Activated CD4-positive, alpha-beta T cell treated with anti-CD3 and anti-CD28 coated beads, Interleukin-2, Interleukin-6, amounts not matched to agents 100 ng/mL and 50 ng/mL, durations not matched to agents 16 hours and 8 hours (primary cell): Measurements from ENCODE around the gene COQ8A.

Experiments
- DNase-seq: peaks from one replicate; pipeline ENCODE4 v3.0.0-alpha.2; 2020

Gene COQ8A

DNA sequence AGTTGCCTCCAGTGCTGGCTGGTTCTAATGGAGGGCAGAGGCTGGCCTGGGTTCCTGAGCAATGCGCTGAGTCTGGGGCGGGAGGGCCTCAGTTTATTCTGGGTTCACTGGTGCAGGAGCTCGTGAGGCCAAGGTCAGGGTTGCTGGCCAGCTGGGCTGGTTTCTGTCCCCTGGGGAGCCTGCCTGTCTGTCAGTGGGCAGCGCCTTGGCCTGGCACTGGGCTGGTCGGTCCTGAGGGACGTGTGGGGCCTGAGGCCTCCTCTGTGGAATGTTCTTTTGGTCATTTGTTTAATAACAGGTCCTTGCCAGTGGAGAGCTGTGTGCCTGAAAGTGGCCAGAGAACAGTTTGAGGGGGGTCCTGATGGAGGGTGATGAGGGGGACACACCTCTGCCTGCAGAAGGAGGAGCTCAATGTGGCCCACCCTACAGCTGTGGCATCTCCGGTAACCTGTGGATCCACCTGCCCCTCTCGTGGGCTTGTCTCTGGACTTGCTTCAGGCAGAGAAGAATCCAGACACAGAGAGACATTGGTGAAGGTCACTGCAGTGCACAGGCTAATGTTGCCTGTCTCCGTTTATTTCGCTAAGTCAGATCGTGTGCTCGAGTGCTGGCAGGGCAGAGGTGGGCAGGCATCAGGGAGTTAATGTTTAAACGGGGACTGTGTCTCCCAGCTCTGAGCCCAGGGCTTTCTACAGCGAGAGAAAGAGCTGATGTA, 34.6 kb downstream of the COQ8A start:
- no peak for DNase-seq

DNA sequence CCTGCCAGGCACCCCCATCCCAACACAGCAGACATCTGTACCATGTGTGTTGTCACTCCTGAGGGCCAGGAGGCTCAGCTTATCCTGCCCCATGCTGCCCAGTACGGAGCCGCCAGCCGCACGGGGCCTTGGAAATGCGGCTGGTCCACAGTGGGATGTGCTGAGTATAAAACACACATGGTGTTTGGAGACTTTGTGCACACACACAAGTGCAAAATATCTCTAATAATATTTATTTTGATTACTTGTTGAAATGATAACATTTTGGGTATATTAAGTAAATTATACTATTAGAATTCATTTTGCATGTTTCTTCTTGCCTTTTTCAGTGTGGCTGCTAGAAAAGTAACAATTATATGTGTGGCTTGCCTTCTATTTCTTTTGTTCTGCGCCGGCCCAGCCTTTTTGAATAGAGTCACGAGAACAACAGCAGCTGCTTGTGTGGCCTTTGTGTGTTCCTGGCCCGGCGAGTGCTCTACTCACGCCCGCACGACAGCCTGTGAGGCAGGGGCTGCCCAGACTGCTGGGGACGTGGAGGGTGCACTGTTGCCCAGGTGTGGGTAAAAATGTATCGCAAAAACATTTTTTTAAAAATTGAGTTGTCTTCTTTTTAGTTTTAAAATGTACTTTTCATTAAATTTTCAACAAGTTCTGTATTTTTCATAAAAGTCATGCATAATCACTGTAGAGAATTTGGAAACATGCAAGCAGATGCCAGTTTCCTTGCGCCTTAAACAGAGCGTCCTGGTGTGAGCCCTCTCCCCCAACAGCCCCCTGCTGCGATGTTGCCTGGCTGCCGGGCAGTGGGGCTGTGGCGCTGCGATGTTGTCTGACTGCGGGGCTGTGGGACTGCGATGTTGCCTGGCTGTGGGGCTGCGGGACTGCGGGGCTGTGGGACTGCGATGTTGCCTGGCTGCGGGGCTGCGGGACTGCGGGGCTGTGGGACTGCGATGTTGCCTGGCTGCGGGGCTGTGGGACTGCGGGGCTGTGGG, 35.5 kb downstream of the COQ8A start:
- no peak for DNase-seq

DNA sequence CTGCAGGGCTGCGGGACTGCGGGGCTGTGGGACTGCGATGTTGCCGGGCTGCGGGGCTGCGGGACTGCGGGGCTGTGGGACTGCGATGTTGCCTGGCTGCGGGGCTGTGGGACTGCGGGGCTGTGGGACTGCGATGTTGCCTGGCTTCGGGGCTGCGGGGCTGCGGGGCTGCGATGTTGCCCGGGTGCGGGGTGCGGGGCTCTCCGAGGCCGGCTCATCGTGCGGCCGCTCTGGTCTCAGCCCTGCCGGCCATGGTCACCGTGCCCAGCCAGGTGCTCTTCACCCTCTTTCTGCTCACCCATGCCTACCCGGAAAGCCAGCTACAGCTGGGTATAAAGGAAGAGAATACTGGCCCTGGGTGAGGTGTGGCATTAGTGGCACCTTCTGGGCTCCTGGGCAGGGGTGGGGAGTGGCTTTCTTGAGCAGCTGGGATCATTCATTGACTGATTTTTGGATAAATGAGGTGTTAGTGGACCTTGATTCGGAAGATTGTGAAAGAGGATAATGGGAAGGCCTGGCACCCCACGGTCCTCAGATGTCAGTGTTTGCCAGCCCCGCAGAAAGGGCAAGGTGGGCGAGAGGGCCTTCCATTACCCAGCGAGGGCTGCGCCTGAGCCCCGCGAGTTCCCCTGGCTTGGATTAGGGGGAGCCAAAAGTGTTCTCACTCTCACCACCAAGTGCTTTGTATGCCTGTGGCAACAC, 36.3 kb downstream of the COQ8A start:
- DNase-seq, result no peak

DNA sequence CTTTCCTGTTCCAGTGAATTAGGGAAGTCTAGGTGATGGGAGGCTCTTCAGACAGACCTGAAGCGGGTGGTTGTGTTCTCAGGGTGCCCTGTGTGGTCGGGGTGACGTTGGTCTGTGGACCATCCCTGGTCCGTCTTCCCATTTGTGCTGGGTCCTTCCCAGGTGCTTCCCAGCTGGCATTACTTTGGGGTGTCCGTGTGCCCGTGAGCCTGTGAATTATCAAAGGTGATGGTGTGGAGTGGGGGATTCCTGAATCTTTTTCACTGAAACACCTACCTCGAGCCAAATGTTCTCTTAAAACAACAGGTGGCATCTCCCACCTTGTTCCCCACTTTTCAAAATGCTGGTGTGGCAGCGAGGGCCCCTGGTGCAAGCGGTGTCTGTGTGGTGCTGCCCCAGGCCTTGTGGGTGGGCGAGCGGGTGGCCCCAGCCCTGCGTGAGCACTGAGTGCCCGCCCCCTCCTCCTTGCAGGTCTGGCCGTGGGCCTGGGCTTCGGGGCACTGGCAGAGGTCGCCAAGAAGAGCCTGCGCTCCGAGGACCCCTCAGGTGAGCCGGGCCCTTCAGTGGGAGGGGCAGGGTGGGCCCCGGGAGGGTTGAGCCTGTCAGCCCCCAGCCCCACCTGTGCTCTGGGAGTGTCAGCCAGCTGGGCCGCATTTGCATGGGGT, 37.0 kb downstream of the COQ8A start:
- no peak for DNase-seq

DNA sequence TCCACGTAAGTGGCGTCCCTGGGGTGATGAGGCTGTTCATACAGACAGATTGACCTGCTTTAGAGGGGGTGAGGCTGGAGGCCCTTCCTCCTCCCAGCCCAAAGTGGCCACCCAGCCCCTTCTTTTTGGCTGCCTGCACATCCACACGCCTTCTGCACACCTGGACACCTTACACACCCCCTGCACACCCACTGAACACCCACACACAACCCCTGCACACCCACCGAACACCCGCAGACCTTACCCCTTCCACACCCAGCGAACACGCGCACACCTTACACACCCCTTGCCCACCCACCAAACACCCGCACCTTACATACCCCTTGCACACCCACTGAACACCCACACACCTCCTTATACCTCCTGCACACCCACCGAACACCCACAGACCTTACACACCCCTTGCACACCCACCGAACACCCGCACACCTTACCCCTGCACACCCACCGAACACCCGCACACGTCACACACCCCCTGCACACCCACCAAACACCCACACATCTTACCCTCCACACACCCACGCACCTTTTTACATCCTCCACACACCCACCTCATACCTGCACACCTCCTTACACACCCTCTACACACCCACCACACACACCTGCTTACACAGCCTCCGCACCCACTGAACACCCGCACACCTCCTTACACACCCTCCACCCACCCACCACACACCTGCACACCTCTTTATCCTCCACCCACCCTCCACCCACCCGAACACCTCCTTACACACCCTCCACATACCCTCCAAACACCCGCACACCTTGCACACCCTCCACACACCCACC, 37.7 kb downstream of the COQ8A start:
- DNase-seq, result no peak

DNA sequence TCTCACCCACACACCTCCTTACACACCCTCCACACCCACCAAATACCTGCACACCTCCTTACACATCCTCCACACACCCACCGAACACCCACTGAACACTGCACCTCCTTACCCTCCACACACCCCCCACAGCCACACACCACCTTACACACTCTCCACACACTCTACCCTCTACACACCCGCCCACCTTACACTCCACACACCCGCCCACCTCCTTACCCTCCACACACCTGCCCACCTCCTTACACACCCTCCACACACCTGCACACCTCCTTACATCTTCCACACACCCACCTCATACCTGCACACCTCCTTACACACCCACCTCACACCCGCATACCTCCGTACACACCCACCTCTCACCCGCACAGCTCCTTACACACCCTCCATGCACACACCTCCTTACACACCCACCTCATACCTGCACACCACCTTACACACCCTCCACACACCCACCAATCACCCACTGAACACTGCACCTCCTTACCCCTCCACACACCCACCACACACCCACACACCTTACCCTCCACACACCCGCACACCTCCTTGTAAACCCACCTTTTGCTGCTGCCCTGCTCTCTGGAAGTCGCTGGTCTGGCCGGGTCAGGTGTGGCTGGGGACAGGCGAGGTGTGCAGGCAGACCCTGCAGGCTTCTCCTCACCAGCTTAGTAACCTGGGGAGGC, 38.5 kb downstream of the COQ8A start:
- no peak for DNase-seq

DNA sequence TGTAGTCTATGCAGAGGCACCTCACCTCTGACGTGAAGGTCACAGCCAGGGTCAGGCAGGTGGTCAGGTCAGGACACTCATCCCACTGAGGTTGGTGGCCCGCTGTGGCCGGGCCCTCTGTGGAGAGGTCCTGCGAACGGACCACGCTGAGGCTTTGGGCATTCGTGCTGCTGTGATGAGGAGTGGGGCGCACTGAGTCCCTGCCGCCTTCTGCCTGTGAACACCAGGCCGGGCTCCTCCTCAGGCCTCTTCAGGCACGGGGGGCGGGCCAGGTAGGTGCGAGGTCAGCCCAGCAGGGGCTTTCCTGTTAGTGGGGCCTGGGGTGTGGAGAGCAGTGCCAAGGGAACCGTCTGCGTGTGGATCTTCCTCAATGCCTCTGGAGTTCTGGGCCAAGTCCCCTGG, 39.0 kb downstream of the COQ8A start:
- no peak for DNase-seq

DNA sequence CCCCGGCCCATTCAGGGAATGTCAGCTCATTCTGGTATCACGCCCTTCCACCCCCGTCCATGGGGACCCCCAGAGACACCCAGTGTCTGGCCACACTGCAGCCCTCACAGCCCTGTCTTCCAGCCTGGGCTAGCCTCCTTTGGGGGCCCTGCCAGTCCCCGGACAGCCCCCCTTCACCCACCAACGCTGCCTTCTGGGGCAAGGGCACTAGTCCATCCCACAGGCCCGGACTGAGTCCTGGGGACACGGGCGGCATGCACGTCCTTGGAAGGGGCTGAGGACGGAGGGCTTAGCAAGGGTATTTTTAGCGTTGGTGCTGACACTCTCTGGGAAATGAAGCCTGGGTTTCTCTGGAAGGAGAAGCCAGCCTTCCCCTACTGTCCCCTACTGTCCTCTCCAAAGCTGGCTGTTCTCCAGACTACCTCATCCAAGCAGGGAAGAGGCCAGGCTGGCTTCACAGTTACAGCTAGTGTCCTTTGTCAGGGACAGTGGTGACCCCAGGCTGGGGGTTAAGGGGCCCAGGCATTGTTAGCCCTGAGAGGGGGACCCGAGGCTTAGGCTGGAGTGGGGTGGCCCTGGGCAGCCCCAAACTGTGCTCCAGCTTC, 39.5 kb downstream of the COQ8A start:
- DNase-seq, result no peak

DNA sequence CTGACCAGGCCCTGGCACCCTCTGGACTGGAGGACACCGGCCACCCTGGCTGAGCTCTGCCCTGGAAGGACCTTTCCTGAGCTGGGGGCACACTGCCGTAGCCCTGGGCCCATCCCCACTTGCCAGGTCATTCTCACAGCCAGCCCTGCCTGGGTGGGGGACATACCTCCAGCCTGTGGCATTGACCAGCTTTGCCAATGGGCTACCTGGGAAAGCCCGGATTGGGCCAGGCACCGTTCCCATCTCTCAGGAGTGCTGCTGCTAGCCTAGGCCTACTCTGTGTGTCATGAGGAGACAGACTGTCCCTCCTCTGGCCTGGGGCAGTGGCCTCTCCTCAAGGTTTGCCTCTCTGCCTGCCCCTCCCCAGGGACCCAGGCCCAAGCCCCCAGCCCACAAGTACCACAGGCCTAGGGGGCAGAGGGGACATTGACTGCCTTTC, 40.0 kb downstream of the COQ8A start:
- no peak for DNase-seq

DNA sequence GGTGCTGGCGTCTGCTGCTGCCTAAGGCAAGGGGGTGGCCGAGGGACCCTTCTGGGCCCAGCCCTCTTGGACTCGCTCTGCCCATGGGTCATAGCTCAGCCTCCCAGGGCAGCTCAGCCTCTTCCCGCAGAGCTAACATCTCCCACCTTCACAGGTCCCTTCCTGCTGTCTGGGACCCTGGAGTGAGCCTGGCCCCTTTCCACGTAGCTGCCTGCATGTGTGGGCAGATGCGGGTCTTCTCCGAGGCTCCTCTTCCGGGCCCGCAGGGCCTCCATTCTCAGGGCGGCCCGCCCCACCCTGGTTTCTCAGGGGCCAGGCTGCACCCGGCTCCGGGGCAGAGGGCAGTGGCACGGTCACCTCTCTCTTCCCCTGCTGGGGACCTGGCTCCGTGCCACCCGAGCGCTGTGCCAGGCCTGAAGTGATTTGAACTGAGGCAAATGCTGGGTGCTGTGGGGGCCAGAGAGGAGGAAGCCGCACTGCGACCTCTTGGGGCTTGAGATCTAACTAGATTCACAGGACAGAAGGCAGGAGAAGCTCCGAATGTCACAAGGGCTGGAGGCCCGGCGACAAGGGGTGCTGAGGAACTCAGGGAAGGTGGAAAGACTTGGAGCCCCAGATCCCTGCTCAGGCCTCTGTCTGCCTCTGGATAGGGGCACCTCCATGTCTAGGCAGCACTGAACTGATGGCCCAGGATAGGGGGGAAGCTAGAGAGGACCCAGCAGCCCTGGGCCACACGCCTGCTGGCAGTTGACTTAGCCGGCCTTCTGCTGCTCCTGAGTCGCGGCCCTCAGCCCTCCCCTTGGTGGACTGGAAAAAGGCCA, 40.7 kb downstream of the COQ8A start:
- no peak for DNase-seq

DNA sequence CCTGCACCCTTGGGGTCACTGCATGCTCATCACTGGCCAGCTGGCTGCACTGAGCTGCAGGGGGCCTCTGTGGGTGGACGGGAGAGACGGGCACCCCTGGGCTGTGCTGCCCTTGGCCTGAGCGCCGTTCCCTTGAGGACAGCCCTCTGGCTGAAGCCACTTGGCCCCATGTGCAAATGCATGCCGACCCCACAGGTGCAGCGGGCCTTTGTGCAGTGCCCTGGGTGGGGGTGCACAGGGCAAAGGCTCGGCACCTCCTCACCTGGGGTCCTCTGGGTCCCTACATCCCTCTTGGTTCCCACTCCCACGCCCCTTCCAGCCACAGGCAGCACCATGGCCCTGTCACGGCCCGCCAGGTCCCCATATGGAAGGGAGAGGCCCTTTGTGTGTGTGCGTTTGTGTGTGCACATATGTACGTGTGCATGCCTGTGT, 41.3 kb downstream of the COQ8A start:
- DNase-seq, result no peak

DNA sequence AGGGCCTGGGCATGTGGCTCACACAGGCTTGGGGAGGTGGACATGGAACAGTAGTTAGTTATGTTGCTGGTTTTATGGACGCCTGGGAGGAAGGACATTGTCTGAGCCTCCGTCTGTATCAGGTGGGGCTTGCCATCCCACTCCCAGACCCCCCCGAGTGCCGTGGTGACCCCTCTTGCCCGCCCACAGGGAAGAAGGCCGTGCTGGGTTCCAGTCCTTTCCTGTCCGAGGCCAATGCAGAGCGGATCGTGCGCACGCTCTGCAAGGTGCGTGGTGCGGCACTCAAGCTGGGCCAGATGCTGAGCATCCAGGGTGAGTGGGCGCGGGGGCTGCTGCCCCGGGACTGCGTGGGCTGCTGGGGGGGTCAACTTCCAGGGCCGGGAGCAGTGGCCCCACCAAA, 41.7 kb downstream of the COQ8A start:
- DNase-seq, result no peak

DNA sequence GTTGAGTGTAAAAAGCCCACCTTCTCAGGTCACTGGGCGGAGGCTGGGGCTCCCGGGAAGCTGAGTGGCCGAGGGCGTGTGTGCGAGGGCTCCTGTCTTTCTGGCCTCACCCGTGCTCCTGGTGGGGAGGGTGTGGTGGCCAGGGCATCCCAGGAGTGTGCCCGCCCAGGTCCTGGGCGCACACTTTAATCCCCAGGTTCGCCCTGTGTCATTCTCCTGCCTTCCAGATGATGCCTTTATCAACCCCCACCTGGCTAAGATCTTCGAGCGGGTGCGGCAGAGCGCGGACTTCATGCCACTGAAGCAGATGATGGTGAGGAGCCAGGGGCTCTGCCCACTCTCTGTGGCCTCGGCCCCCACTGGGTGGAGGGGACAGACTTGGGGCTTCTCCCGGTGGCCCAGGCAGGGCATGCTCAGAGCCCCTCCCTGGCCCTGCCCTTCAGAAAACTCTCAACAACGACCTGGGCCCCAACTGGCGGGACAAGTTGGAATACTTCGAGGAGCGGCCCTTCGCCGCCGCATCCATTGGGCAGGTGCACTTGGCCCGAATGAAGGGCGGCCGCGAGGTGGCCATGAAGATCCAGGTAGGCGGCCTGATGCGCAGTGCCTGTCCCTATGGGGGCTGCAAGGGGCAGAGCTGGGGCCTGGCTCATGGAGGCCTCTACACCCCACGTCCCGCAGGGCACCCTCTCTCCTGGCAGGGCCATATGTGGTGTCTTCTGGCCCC, 42.5 kb downstream of the COQ8A start:
- no peak for DNase-seq

DNA sequence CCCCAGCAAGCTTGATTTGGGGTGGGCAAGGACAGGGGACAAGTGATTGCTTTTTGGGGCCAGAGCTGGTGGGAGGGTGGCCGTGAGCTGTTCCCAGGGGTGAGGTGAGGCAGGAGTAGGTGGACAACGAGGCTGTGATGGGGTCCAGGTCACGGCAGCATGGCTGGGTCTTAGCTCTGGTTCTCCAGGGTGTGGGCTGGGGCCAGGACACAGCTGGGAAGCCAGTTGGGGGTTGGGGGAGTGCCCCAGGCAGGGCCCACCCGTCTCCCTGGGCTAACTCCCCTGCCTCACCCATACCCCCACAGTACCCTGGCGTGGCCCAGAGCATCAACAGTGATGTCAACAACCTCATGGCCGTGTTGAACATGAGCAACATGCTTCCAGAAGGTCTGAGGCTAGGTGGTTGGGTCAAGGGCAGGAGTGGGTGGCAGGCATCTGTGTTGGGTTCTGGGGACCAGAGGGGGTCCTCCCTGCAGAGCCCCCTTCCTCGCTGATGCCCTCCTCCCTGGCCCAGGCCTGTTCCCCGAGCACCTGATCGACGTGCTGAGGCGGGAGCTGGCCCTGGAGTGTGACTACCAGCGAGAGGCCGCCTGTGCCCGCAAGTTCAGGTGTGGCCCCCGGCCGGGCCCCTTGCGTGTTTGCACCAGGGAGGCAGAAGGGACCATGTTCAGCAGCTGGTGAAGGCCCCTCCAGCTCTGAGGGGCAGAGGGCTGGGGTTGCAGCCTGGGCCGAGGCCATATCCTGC, 43.3 kb downstream of the COQ8A start:
- no peak for DNase-seq

DNA sequence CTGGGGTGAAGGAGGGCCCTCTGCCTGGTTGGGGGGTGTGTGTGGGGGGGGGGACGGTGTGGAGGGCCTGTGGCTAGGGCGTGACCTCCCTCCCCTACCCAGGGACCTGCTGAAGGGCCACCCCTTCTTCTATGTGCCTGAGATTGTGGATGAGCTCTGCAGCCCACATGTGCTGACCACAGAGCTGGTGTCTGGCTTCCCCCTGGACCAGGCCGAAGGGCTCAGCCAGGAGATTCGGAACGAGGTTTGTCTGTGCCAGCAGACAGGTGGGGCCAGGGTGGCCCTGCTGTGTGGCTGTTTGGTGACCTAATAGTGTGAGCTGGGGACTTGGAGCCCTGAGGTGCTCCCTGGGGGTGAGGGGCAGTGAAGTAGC, 43.9 kb downstream of the COQ8A start:
- DNase-seq, result no peak

DNA sequence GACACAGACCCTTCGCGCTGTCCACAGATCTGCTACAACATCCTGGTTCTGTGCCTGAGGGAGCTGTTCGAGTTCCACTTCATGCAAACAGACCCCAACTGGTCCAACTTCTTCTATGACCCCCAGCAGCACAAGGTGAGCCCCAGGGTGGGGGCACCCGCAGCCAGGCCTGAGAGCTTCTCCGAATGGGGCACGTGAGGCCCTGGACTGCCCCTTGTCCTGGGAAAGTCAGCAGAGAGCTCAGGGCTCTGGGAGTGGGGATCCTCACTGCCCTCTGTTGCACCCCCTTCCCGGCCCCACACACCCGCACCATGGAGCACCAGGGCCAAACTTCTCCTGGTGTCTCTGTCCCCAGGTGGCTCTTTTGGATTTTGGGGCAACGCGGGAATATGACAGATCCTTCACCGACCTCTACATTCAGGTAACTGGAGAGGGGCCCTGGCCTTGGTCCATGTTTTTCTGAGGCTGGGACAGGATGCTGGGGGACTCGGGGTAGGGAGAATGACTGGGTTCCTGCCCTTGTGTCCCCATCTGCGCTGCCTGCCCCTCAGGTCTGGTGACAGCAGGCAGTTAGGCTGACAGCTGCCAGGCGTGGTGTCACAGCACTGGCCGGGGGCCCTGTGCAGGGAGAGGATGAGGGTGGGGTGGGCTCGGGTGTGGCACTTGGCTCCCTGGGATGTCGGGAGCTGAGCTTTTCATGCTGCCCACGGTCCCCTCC, 44.6 kb downstream of the COQ8A start:
- DNase-seq, result no peak

DNA sequence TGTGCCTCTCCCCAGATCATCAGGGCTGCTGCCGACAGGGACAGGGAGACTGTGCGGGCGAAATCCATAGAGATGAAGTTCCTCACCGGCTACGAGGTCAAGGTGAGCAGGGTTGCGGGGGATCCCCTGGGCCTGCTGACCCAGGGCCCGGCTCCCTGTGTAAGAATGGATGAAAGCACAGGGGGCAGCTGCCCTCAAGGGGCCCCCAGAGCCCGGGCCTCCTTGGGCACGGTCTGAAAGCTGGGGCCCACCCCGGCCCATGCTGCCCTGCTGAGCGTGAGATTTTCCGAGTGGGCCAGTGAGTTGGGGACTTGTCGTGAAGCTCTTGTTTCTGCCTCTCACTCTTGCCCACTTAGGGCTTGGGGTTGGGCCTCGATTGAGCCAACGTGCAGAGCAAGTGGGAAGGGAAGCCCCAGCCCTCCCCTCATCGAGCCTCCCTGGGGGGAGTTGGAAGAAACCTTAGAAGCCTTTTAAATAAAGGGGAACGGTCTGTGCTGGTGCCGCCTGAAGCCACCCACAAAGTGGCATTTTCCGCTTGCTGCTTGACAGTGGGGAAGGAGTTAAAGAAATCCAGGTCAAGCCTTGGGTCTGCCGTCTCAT, 45.2 kb downstream of the COQ8A start:
- no peak for DNase-seq
